Activated naive CD8-positive, alpha-beta T cell treated with anti-CD3 and anti-CD28 coated beads, Interleukin-2, amount 50 U/mL, for 24 hours (primary cell): ENCODE results near the gene GAP43.

Experiments used
- ATAC-seq: fragments of 150-1000 bp; cut with Tn5 transposase; one replicate; pipeline ENCODE4 v1.10.0; 2021
- DNase-seq: peaks from one replicate; pipeline ENCODE4 v3.0.0; 2021
- H3K27ac Mint-ChIP-seq: one replicate; pipeline ENCODE4 v1.8.0; 2021; ENCODE audit warnings: mild to moderate bottlenecking, mixed read lengths
- H3K27me3 Mint-ChIP-seq: one replicate; pipeline ENCODE4 v1.8.0; 2021; ENCODE audit warnings: mixed read lengths
- H3K36me3 Mint-ChIP-seq: one replicate; pipeline ENCODE4 v1.8.0; 2021; ENCODE audit warnings: low read depth, mixed read lengths
- H3K4me1 Mint-ChIP-seq: one replicate; pipeline ENCODE4 v1.8.0; 2021; ENCODE audit warnings: mixed read lengths
- H3K4me3 Mint-ChIP-seq: one replicate; pipeline ENCODE4 v1.8.0; 2021; ENCODE audit warnings: mild to moderate bottlenecking, moderate library complexity, mixed read lengths
- H3K9me3 Mint-ChIP-seq: one replicate; pipeline ENCODE4 v1.8.0; 2021; ENCODE audit warnings: mixed read lengths

GAP43 gene

GRCh38 chr3:115644391-115644790 lies 21.1 kb downstream of the GAP43 start:
- Mint-ChIP-seq H3K4me3 (no peak overlapping the region), H3K4me1 (no peaks in the 10 kb centered on the region), H3K9me3 (peaks cover 5% of the 10 kb centered on the region), H3K36me3 (no peaks in the 10 kb centered on the region), H3K27ac (no peak overlapping the region), H3K27me3 (peaks cover 15% of the 10 kb centered on the region)
- no peak for DNase-seq
- ATAC-seq: no peak

- Mint-ChIP-seq H3K4me3 (no peak overlapping the region), H3K36me3 (no peaks in the 10 kb centered on the region), H3K27ac (no peak overlapping the region), H3K27me3 (peaks cover 17% of the 10 kb centered on the region), H3K9me3 (peaks cover 5% of the 10 kb centered on the region), H3K4me1 (no peaks in the 10 kb centered on the region)
- no peak for ATAC-seq
- DNase-seq: no peak
These were observed 22.8 kb downstream of the GAP43 start for GRCh38 chr3:115646027-115646690.

GRCh38 chr3:115648559-115648958 lies 25.2 kb downstream of the GAP43 start:
- peaks cover 12% of the 10 kb centered on the region for H3K27me3 Mint-ChIP-seq
- H3K27ac Mint-ChIP-seq: no peak overlapping the region
- no peaks in the 10 kb centered on the region for H3K36me3 Mint-ChIP-seq
- peaks cover 1% of the 10 kb centered on the region for H3K4me1 Mint-ChIP-seq
- DNase-seq: no peak
- no peak for ATAC-seq
- peaks cover 5% of the 10 kb centered on the region for H3K9me3 Mint-ChIP-seq
- H3K4me3 Mint-ChIP-seq: no peak overlapping the region

- peaks cover 7% of the 10 kb centered on the region for H3K4me1 Mint-ChIP-seq
- H3K27ac Mint-ChIP-seq: no peak overlapping the region
- no peaks in the 10 kb centered on the region for H3K36me3 Mint-ChIP-seq
- no peak for DNase-seq
- H3K9me3 Mint-ChIP-seq: peaks cover 5% of the 10 kb centered on the region
- peaks cover 11% of the 10 kb centered on the region for H3K27me3 Mint-ChIP-seq
- no peak for ATAC-seq
- no peak overlapping the region for H3K4me3 Mint-ChIP-seq
These were observed 27.8 kb downstream of the GAP43 start for GRCh38 chr3:115651087-115651486.

- Mint-ChIP-seq H3K4me3 (no peak overlapping the region), H3K36me3 (no peaks in the 10 kb centered on the region), H3K27ac (no peak overlapping the region)
These were observed 28.3 kb downstream of the GAP43 start for GRCh38 chr3:115651599-115651998.

GRCh38 chr3:115652738-115653137 lies 29.4 kb downstream of the GAP43 start:
- Mint-ChIP-seq H3K27ac (peak overlapping the region; percentile 13), H3K9me3 (no peaks in the 10 kb centered on the region)
- ATAC-seq: no peak

More at GRCh38 chr3:115651599-115651998, 28.3 kb downstream of the GAP43 start:
- Mint-ChIP-seq H3K27me3 (peaks cover 11% of the 10 kb centered on the region), H3K4me1 (peaks cover 12% of the 10 kb centered on the region), H3K9me3 (peaks cover 5% of the 10 kb centered on the region)
- DNase-seq: no peak
- ATAC-seq: no peak

GRCh38 chr3:115655761-115656282 lies 32.5 kb downstream of the GAP43 start:
- Mint-ChIP-seq H3K4me1 (peaks cover 47% of the 10 kb centered on the region), H3K27ac (peak overlapping the region; percentile 1), H3K36me3 (no peaks in the 10 kb centered on the region), H3K4me3 (no peak overlapping the region), H3K9me3 (no peaks in the 10 kb centered on the region), H3K27me3 (no peaks in the 10 kb centered on the region)
- ATAC-seq (no peak), DNase-seq (no peak)

More at GRCh38 chr3:115652738-115653137, 29.4 kb downstream of the GAP43 start:
- Mint-ChIP-seq H3K4me3 (no peak overlapping the region), H3K36me3 (no peaks in the 10 kb centered on the region), H3K27me3 (peaks cover 7% of the 10 kb centered on the region), H3K4me1 (peaks cover 22% of the 10 kb centered on the region)
- no peak for DNase-seq

- Mint-ChIP-seq H3K27me3 (no peaks in the 10 kb centered on the region), H3K4me3 (peak overlapping the region; percentile 84)
- ATAC-seq: no peak
These were observed 33.9 kb downstream of the GAP43 start for GRCh38 chr3:115657168-115657567.

GRCh38 chr3:115658032-115658336 lies 34.7 kb downstream of the GAP43 start:
- ATAC-seq (no peak), DNase-seq (no peak)
- no peaks in the 10 kb centered on the region for H3K27me3 Mint-ChIP-seq
- H3K4me1 Mint-ChIP-seq: peaks cover 57% of the 10 kb centered on the region
- no peaks in the 10 kb centered on the region for H3K9me3 Mint-ChIP-seq
- peak overlapping the region; percentile 84 for H3K4me3 Mint-ChIP-seq
- H3K36me3 Mint-ChIP-seq: no peaks in the 10 kb centered on the region
- H3K27ac Mint-ChIP-seq: peak overlapping the region; percentile 91

More at GRCh38 chr3:115657168-115657567, 33.9 kb downstream of the GAP43 start:
- H3K36me3 Mint-ChIP-seq: no peaks in the 10 kb centered on the region
- H3K4me1 Mint-ChIP-seq: peaks cover 51% of the 10 kb centered on the region
- H3K9me3 Mint-ChIP-seq: no peaks in the 10 kb centered on the region
- DNase-seq: no peak
- peak overlapping the region; percentile 79 for H3K27ac Mint-ChIP-seq

- peak overlapping the region; percentile 84 for H3K4me3 Mint-ChIP-seq
- H3K9me3 Mint-ChIP-seq: no peaks in the 10 kb centered on the region
- peak; percentile 71 for DNase-seq
- H3K27ac Mint-ChIP-seq: peak overlapping the region; percentile 91
- H3K36me3 Mint-ChIP-seq: no peaks in the 10 kb centered on the region
- peaks cover 62% of the 10 kb centered on the region for H3K4me1 Mint-ChIP-seq
- ATAC-seq: peak; percentile 80
- H3K27me3 Mint-ChIP-seq: no peaks in the 10 kb centered on the region
These were observed 35.2 kb downstream of the GAP43 start for GRCh38 chr3:115658337-115659181.

GRCh38 chr3:115659253-115660220 lies 36.2 kb downstream of the GAP43 start:
- ATAC-seq (no peak), DNase-seq (no peak)
- Mint-ChIP-seq H3K27ac (peak overlapping the region; percentile 91), H3K9me3 (no peaks in the 10 kb centered on the region), H3K36me3 (no peaks in the 10 kb centered on the region), H3K27me3 (no peaks in the 10 kb centered on the region), H3K4me1 (peaks cover 64% of the 10 kb centered on the region), H3K4me3 (peak overlapping the region; percentile 84)

- DNase-seq (no peak), ATAC-seq (no peak)
- no peak overlapping the region for H3K27ac Mint-ChIP-seq
- H3K4me1 Mint-ChIP-seq: peaks cover 63% of the 10 kb centered on the region
- H3K36me3 Mint-ChIP-seq: no peaks in the 10 kb centered on the region
- H3K9me3 Mint-ChIP-seq: no peaks in the 10 kb centered on the region
- no peaks in the 10 kb centered on the region for H3K27me3 Mint-ChIP-seq
- H3K4me3 Mint-ChIP-seq: no peak overlapping the region
These were observed 37.5 kb downstream of the GAP43 start for GRCh38 chr3:115660646-115661337.

- no peak for DNase-seq
- peaks cover 63% of the 10 kb centered on the region for H3K4me1 Mint-ChIP-seq
These were observed 39.0 kb downstream of the GAP43 start for GRCh38 chr3:115662356-115662755.

GRCh38 chr3:115663414-115663813 lies 40.1 kb downstream of the GAP43 start:
- Mint-ChIP-seq H3K4me1 (peaks cover 63% of the 10 kb centered on the region), H3K36me3 (no peaks in the 10 kb centered on the region), H3K4me3 (no peak overlapping the region), H3K27me3 (no peaks in the 10 kb centered on the region), H3K9me3 (no peaks in the 10 kb centered on the region), H3K27ac (no peak overlapping the region)
- no peak for DNase-seq
- ATAC-seq: no peak

More at GRCh38 chr3:115662356-115662755, 39.0 kb downstream of the GAP43 start:
- Mint-ChIP-seq H3K36me3 (no peaks in the 10 kb centered on the region), H3K4me3 (no peak overlapping the region), H3K27ac (no peak overlapping the region), H3K9me3 (no peaks in the 10 kb centered on the region), H3K27me3 (no peaks in the 10 kb centered on the region)
- no peak for ATAC-seq
